T-helper 2 cell treated with Interferon-gamma antibody and Interleukin-4, amounts not matched to agents 5 μg/mL and 100 μg/mL, for 36 hours (primary cell): Measurements from ENCODE around the gene FAM81B.

ENCODE experiments used
- DNase-seq: peaks from one replicate; pipeline ENCODE4 v3.0.0; 2021; ENCODE audit warnings: low spot score
- H3K27ac Mint-ChIP-seq: one replicate; pipeline ENCODE4 v1.8.0; 2021; ENCODE audit warnings: mild to moderate bottlenecking, mixed read lengths
- H3K27me3 Mint-ChIP-seq: one replicate; pipeline ENCODE4 v1.8.0; 2021; ENCODE audit warnings: low read depth, mixed read lengths
- H3K36me3 Mint-ChIP-seq: one replicate; pipeline ENCODE4 v1.8.0; 2021; ENCODE audit warnings: low read depth, mixed read lengths
- H3K4me1 Mint-ChIP-seq: one replicate; pipeline ENCODE4 v1.8.0; 2021; ENCODE audit warnings: low read depth, mixed read lengths
- H3K4me3 Mint-ChIP-seq: one replicate; pipeline ENCODE4 v1.8.0; 2022; ENCODE audit warnings: mild to moderate bottlenecking, moderate library complexity, mixed read lengths
- H3K9me3 Mint-ChIP-seq: one replicate; pipeline ENCODE4 v1.8.0; 2021; ENCODE audit warnings: mixed read lengths

Gene FAM81B

DNA sequence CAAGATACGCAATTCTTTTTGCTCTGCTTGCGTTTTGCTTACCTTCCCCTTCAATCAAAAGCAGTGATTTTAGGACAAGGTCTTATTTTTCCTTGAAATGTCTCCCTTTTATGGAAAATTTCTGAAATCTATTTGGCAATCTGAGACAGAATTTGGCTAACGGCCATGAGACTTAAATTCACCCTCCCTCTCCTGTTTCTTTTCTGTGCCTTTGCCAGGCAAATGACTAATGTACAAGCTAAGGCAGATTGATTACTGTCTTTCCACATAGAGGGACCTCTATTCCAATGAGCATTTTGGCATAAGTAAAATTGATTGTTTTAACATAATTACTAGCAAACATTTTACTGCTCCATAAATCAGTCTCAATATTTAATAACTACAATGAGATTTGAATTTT, 31.7 kb downstream of the FAM81B start:
- H3K9me3 Mint-ChIP-seq: no peaks in the 10 kb centered on the region
- no peak overlapping the region for H3K27ac Mint-ChIP-seq
- no peak overlapping the region for H3K4me3 Mint-ChIP-seq
- no peak for DNase-seq
- no peaks in the 10 kb centered on the region for H3K4me1 Mint-ChIP-seq
- no peaks in the 10 kb centered on the region for H3K36me3 Mint-ChIP-seq
- H3K27me3 Mint-ChIP-seq: no peaks in the 10 kb centered on the region

GRCh38 chr5:95424016-95424415, 32.9 kb downstream of the FAM81B start:
- Mint-ChIP-seq H3K9me3 (no peaks in the 10 kb centered on the region), H3K4me1 (no peaks in the 10 kb centered on the region), H3K36me3 (no peaks in the 10 kb centered on the region), H3K27me3 (peaks cover under 1% of the 10 kb centered on the region), H3K27ac (no peak overlapping the region), H3K4me3 (no peak overlapping the region)
- DNase-seq: no peak

- no peaks in the 10 kb centered on the region for H3K9me3 Mint-ChIP-seq
- no peak overlapping the region for H3K27ac Mint-ChIP-seq
- H3K27me3 Mint-ChIP-seq: peaks cover 4% of the 10 kb centered on the region
- no peaks in the 10 kb centered on the region for H3K4me1 Mint-ChIP-seq
- H3K4me3 Mint-ChIP-seq: no peak overlapping the region
- H3K36me3 Mint-ChIP-seq: no peaks in the 10 kb centered on the region
- DNase-seq: no peak
These were observed 33.4 kb downstream of the FAM81B start for GRCh38 chr5:95424526-95424925.

GRCh38 chr5:95426227-95426626, 35.1 kb downstream of the FAM81B start:
- Mint-ChIP-seq H3K36me3 (no peaks in the 10 kb centered on the region), H3K27ac (no peak overlapping the region), H3K27me3 (peaks cover 4% of the 10 kb centered on the region), H3K4me3 (no peak overlapping the region), H3K4me1 (no peaks in the 10 kb centered on the region), H3K9me3 (no peaks in the 10 kb centered on the region)
- DNase-seq: no peak

- no peaks in the 10 kb centered on the region for H3K4me1 Mint-ChIP-seq
- H3K27ac Mint-ChIP-seq: no peak overlapping the region
- H3K4me3 Mint-ChIP-seq: no peak overlapping the region
- H3K9me3 Mint-ChIP-seq: no peaks in the 10 kb centered on the region
- peaks cover 14% of the 10 kb centered on the region for H3K27me3 Mint-ChIP-seq
- no peaks in the 10 kb centered on the region for H3K36me3 Mint-ChIP-seq
- DNase-seq: no peak
These were observed 41.6 kb downstream of the FAM81B start for GRCh38 chr5:95432779-95433178.

GRCh38 chr5:95439801-95440493, 48.8 kb downstream of the FAM81B start:
- H3K4me3 Mint-ChIP-seq: no peak overlapping the region
- no peaks in the 10 kb centered on the region for H3K4me1 Mint-ChIP-seq
- H3K9me3 Mint-ChIP-seq: no peaks in the 10 kb centered on the region
- no peaks in the 10 kb centered on the region for H3K36me3 Mint-ChIP-seq
- peaks cover 15% of the 10 kb centered on the region for H3K27me3 Mint-ChIP-seq
- no peak overlapping the region for H3K27ac Mint-ChIP-seq
- no peak for DNase-seq

DNA sequence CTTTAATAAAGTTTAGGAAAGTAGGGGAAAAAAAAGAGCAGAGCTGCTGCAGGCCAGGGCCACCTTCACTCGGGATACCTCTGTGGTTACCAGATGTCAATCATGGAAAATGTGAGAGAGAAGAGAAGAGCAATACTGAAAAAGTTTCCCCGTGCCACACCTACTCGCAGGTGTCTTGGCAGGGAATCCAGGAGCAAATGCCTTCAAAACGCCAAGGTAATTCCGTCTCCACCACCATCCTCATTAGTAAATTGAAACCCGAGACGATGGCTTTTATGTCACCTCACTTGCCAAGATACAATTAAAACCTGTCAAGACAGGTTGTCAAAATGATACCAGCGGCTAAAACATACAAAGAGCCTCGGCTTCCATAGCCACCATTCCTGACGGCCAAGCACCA, 49.7 kb downstream of the FAM81B start:
- H3K9me3 Mint-ChIP-seq: no peaks in the 10 kb centered on the region
- DNase-seq: no peak
- H3K4me3 Mint-ChIP-seq: no peak overlapping the region
- H3K27me3 Mint-ChIP-seq: peaks cover 18% of the 10 kb centered on the region
- H3K27ac Mint-ChIP-seq: no peak overlapping the region
- no peaks in the 10 kb centered on the region for H3K36me3 Mint-ChIP-seq
- no peaks in the 10 kb centered on the region for H3K4me1 Mint-ChIP-seq

DNA sequence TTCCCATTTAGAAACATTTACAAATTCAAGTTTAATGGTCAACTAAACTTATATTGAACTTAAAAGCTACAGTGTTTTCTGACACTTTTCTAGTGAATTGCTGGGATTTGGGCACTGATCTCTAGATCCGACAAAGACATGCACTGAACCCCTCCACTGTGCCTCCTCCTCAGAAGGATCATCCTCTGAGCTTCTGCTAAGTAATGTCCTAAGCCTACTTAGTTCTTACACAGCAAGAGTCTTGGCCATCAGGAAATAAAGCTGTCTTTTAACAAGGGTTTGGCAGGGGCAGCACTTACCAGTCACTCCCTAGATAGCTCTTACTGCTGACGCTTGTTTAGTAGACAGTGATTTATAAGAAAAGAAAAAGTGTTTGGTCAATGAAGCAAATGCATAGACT, 50.5 kb downstream of the FAM81B start:
- Mint-ChIP-seq H3K36me3 (no peaks in the 10 kb centered on the region), H3K27me3 (peaks cover 18% of the 10 kb centered on the region), H3K27ac (no peak overlapping the region), H3K9me3 (no peaks in the 10 kb centered on the region), H3K4me1 (no peaks in the 10 kb centered on the region), H3K4me3 (no peak overlapping the region)
- no peak for DNase-seq

DNA sequence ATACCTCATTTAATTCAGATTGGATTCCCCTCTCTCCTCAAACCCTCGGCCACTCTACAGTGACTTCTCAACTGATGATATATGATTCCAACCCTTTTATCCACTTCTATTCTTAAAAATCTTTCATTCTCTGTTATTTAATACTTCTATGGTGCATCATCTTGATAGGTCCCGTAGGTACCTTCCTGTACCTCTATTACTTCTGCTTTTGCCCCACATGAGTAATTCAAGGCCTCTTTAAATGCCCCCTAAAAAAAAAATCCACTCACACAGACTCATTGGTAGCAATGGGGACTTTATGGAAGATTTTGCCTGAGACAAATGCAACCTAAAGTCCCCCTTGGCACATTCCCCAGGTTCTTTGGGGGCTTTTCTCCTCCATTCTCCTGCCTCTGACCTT, 54.3 kb downstream of the FAM81B start:
- no peak for DNase-seq
- Mint-ChIP-seq H3K4me3 (no peak overlapping the region), H3K27ac (no peak overlapping the region), H3K4me1 (no peaks in the 10 kb centered on the region), H3K9me3 (no peaks in the 10 kb centered on the region), H3K36me3 (no peaks in the 10 kb centered on the region), H3K27me3 (peaks cover 19% of the 10 kb centered on the region)

GRCh38 chr5:95445995-95446394, 54.8 kb downstream of the FAM81B start:
- Mint-ChIP-seq H3K4me1 (no peaks in the 10 kb centered on the region), H3K27me3 (peaks cover 14% of the 10 kb centered on the region), H3K4me3 (no peak overlapping the region)

GRCh38 chr5:95446560-95447221, 55.5 kb downstream of the FAM81B start:
- Mint-ChIP-seq H3K9me3 (no peaks in the 10 kb centered on the region), H3K27ac (no peak overlapping the region), H3K4me3 (no peak overlapping the region), H3K4me1 (no peaks in the 10 kb centered on the region), H3K27me3 (peaks cover 14% of the 10 kb centered on the region), H3K36me3 (no peaks in the 10 kb centered on the region)
- DNase-seq: no peak

More at GRCh38 chr5:95445995-95446394, 54.8 kb downstream of the FAM81B start:
- Mint-ChIP-seq H3K9me3 (no peaks in the 10 kb centered on the region), H3K27ac (no peak overlapping the region), H3K36me3 (no peaks in the 10 kb centered on the region)
- no peak for DNase-seq

GRCh38 chr5:95447961-95448360, 56.8 kb downstream of the FAM81B start:
- Mint-ChIP-seq H3K36me3 (no peaks in the 10 kb centered on the region), H3K4me1 (no peaks in the 10 kb centered on the region), H3K27me3 (peaks cover 11% of the 10 kb centered on the region), H3K4me3 (no peak overlapping the region), H3K27ac (no peak overlapping the region), H3K9me3 (no peaks in the 10 kb centered on the region)
- no peak for DNase-seq

GRCh38 chr5:95448789-95449188, 57.6 kb downstream of the FAM81B start:
- Mint-ChIP-seq H3K9me3 (no peaks in the 10 kb centered on the region), H3K27ac (no peak overlapping the region), H3K4me1 (no peaks in the 10 kb centered on the region), H3K4me3 (no peak overlapping the region), H3K27me3 (peaks cover 9% of the 10 kb centered on the region), H3K36me3 (no peaks in the 10 kb centered on the region)
- DNase-seq: no peak

GRCh38 chr5:95449460-95449859, 58.3 kb downstream of the FAM81B start:
- H3K27me3 Mint-ChIP-seq: peaks cover 9% of the 10 kb centered on the region
- no peak overlapping the region for H3K27ac Mint-ChIP-seq
- H3K9me3 Mint-ChIP-seq: no peaks in the 10 kb centered on the region
- no peaks in the 10 kb centered on the region for H3K36me3 Mint-ChIP-seq
- H3K4me3 Mint-ChIP-seq: no peak overlapping the region
- DNase-seq: no peak
- H3K4me1 Mint-ChIP-seq: no peaks in the 10 kb centered on the region

DNA sequence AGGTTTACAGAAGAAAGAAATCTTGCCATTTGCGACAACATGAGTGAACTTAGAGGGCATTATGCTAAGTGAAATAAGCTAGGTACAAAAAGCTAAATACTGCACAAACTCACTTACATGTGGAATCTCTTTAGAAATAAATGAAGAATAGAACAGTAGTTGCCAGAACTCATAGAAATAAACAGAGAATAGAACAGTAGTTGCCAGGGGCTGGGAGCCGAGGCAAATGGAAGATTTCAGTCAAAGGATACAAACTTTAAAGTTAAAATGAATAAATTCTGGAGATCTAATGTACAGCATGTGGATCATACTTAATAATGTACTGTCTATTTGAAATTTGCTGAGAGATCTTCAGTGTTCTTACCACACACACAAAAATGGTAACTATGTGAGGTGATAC, 63.4 kb downstream of the FAM81B start:
- no peak for DNase-seq
- H3K27ac Mint-ChIP-seq: no peak overlapping the region
- no peaks in the 10 kb centered on the region for H3K36me3 Mint-ChIP-seq
- H3K4me3 Mint-ChIP-seq: no peak overlapping the region
- H3K9me3 Mint-ChIP-seq: no peaks in the 10 kb centered on the region
- H3K27me3 Mint-ChIP-seq: peaks cover 2% of the 10 kb centered on the region
- no peaks in the 10 kb centered on the region for H3K4me1 Mint-ChIP-seq
